T-cell (primary cell): ENCODE data around the gene RAB26. TPM values are rescaled to one million over a fixed set of nuclear protein-coding genes. Genes with fewer than 3 reads are reported as not detected.

Experiments used
- ATAC-seq, 4 experiments: fragments of 200-7000 bp in 3 of 4; fragments of 150-1000 bp in 1 of 4; cut with Tn5 transposase; replicated peaks in 1 of 4; 1 replicate in 3 of 4; 2 replicates in 1 of 4; pipeline ENCODE4 v1.10.0; 2021; ENCODE audit warnings: moderate library complexity in 3 of 4, mild to moderate bottlenecking in 2 of 4, moderate number of reproducible peaks in 1 of 4
- CTCF ChIA-PET, 2 donors: fragments of 300-600 bp; sonication (Branson Sonifier 250); formaldehyde crosslinking; loops; one replicate each; lab custom pipeline; 2022; ENCODE audit warnings: antibody characterized with exemption in 2 of 2; lab: Charles Lee
- POLR2A ChIA-PET, 2 donors: fragments of 300-600 bp; sonication (Branson Sonifier 250); formaldehyde crosslinking; loops; one replicate each; lab custom pipeline; 2022; ENCODE audit warnings: antibody characterized with exemption in 2 of 2; lab: Charles Lee
- DNase-seq, 35 experiments: peaks; one replicate each; pipeline versions ENCODE4 v3.0.0 to v3.0.0-alpha.2; 2013 to 2023
- H3K27ac ChIP-seq: one replicate; pipeline ENCODE4 v1.5.1; 2013; ENCODE audit warnings: low read length
- H3K27me3 ChIP-seq, 2 experiments: replicated peaks in 1 of 2; 1 replicate in 1 of 2; 2 replicates in 1 of 2; pipeline versions ENCODE4 v1.6.1 to v1.7.0; 2013; ENCODE audit warnings: low read length in 1 of 2, mixed read lengths in 1 of 2; ENCODE audit not compliant: control insufficient read depth in 2 of 2, insufficient read depth in 2 of 2; ENCODE audit errors: extremely low read depth in 1 of 2
- H3K36me3 ChIP-seq, 2 donors: 1 replicate in 1 of 2; 2 replicates in 1 of 2; pipeline versions ENCODE4 v1.6.1 to v1.7.0; 2013; ENCODE audit warnings: low read length in 1 of 2; ENCODE audit not compliant: control insufficient read depth in 2 of 2, insufficient read depth in 1 of 2; ENCODE audit errors: extremely low read depth in 1 of 2
- H3K4me1 ChIP-seq, 2 experiments: 1 replicate in 1 of 2; 2 replicates in 1 of 2; pipeline versions ENCODE4 v1.6.1 to v1.7.0; 2013; ENCODE audit warnings: low read length in 2 of 2, mixed read lengths in 1 of 2; ENCODE audit not compliant: insufficient read depth in 2 of 2, control insufficient read depth in 1 of 2; ENCODE audit errors: extremely low read depth in 1 of 2
- H3K4me3 ChIP-seq, 2 donors: 1 replicate in 1 of 2; 2 replicates in 1 of 2; pipeline versions ENCODE4 v1.5.1 to v1.7.0; 2013; ENCODE audit warnings: mild to moderate bottlenecking in 2 of 2, low read length in 1 of 2, moderate library complexity in 1 of 2; ENCODE audit not compliant: control insufficient read depth in 1 of 2; ENCODE audit errors: extremely low read depth in 1 of 2
- H3K9me3 ChIP-seq: 2 replicates; pipeline ENCODE4 v1.7.0; 2013
- H3K27ac Mint-ChIP-seq, 2 donors: one replicate each; pipeline ENCODE4 v1.8.0; 2020 to 2021; ENCODE audit warnings: mild to moderate bottlenecking in 2 of 2, mixed read lengths in 2 of 2
- H3K27me3 Mint-ChIP-seq, 2 donors: one replicate each; pipeline ENCODE4 v1.8.0; 2021 to 2022; ENCODE audit warnings: mixed read lengths in 2 of 2
- H3K36me3 Mint-ChIP-seq: one replicate; pipeline ENCODE4 v1.8.0; 2021; ENCODE audit warnings: mixed read lengths
- H3K4me1 Mint-ChIP-seq, 3 donors: one replicate each; pipeline ENCODE4 v1.8.0; 2020 to 2022; ENCODE audit warnings: mixed read lengths in 3 of 3, mild to moderate bottlenecking in 1 of 3
- H3K4me3 Mint-ChIP-seq, 3 donors: one replicate each; pipeline ENCODE4 v1.8.0; 2020 to 2022; ENCODE audit warnings: mild to moderate bottlenecking in 3 of 3, mixed read lengths in 3 of 3, moderate library complexity in 3 of 3
- H3K9me3 Mint-ChIP-seq, 3 donors: one replicate each; pipeline ENCODE4 v1.8.0; 2020 to 2022; ENCODE audit warnings: mixed read lengths in 3 of 3
- WGBS: methylation state at CpG from one replicate; pipeline ENCODE4 v1.1.5; 2013; ENCODE audit warnings: missing lambda C conversion rate; ENCODE audit not compliant: insufficient coverage; 5-methylcytosine and 5-hydroxymethylcytosine counted together
- total RNA-seq, 35 experiments: library from RNA in 6 of 35; stranded (reverse) in 6 of 35; fragments of 120-200 nt in 1 of 35; gene quantifications; one replicate each; pipeline versions ENCODE4 v1.2.1 to v1.2.4 and lab custom pipeline; 2013 to 2026

RAB26 gene
- total RNA-seq, 5 donors from 2014 or later (not counting 1 experiment from before 2014, with no cell fraction given), result 0.19 to 0.66 TPM; not detected in 3

DNA sequence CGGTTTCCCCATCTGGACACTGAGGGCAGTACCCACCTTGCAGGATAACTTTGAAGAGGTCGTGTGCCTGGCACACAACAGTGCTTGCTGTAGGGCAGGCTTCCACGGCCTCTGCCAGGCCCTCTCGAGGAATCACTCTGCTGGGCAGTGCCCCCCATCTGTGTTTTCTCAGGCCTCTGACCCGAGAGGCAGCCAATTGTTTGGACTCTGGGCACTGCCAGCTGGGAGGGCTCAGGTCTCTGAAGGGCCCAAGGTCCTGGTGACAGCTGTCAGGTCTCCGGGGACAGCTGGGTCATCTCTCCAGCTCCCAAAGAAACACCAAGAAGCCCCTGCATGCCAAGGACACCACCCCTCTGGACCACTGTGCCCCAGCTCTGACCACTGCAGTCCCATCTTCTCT, 1.0 kb upstream of the RAB26 start:
- DNase-seq (no peak), ATAC-seq (no peak)
- 92% methylated on average over 5 of the region's 6 CpGs for WGBS

DNA sequence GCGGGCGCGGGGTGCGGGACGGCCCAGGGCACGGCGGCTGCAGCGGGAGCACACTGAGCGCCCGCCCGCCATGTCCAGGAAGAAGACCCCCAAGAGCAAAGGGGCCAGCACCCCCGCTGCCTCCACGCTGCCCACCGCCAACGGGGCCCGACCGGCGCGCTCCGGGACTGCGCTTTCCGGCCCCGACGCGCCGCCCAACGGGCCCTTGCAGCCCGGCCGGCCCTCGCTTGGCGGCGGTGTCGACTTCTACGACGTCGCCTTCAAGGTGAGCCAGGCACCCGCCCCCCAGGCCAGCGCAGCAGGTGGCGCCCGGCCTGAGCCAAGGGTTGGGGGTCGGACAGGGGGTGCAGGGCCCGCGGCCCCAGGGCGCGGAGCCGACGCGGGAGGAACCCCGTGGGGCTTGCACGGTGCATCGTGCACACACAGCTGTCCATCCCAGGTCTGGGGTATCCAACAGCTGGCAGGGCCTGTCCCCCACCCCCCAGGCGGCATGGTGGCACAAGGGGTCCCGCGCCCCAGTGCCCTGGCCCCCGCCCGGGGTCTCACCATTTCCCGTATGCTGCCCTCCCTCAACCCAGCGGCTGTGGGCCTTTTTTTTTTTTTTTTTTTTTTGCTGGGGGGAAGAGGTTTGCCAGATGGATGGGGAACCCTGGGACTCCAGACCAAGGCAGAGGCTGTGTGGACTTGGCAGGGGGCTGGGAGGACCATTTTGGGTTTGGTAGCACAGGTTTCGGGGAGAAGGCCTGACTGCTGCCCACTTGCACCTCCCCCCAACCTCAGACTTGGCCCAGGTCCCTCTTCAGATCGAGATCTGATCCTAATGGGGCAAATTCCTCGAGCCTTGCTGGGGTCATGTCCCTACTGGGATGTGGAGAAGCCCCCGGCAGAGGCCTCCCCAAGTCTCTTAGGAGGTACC, 547 bp downstream of the RAB26 start:
- H3K4me1 ChIP-seq, result peaks cover 13 to 61% of the 10 kb centered on the region in 2 experiments
- WGBS, result under 1% methylated on average over 52 of the region's 62 CpGs
- Mint-ChIP-seq H3K4me3 (peak overlapping the region; percentile 6 to 67 (median 28)), H3K27ac (no peak overlapping the region), H3K4me1 (peaks cover 15 to 33% (median 31%) of the 10 kb centered on the region in 3 donors), H3K27me3 (no peaks in the 10 kb centered on the region), H3K36me3 (peaks cover 7% of the 10 kb centered on the region), H3K9me3 (no peaks in the 10 kb centered on the region)
- ChIA-PET POLR2A (no interaction called here), CTCF (interaction anchor here in 1 of 2 donors (0.9 kb wide), 1 partner anchor 9 kb away, joined by 5 read pairs; no protein-coding TSS in a partner anchor)
- H3K4me3 ChIP-seq, result peak overlapping the region in 1 of 2 donors; percentile 49
- peak in 3 of 4 experiments; percentile 18 to 43 (median 32) for ATAC-seq
- no peak overlapping the region for H3K27ac ChIP-seq
- DNase-seq, result peak in 2 of 35 experiments; percentile 18 to 41
- H3K9me3 ChIP-seq, result no peaks in the 10 kb centered on the region
- H3K36me3 ChIP-seq, result peaks cover 3 to 10% of the 10 kb centered on the region in 2 donors
- H3K27me3 ChIP-seq, result peaks cover 0 to 40% of the 10 kb centered on the region in 2 experiments

More for the DNA sequence above, 1.0 kb upstream of the RAB26 start:
- ChIA-PET POLR2A (no interaction called here), CTCF (no interaction called here)
- Mint-ChIP-seq H3K27ac (no peak overlapping the region), H3K9me3 (no peaks in the 10 kb centered on the region), H3K4me3 (peak overlapping the region in 1 of 3 donors; percentile 55), H3K4me1 (peaks cover 7 to 19% (median 18%) of the 10 kb centered on the region in 3 donors), H3K27me3 (no peaks in the 10 kb centered on the region), H3K36me3 (peaks cover 4% of the 10 kb centered on the region)
- Histone ChIP-seq H3K4me1 (peaks cover 4 to 45% of the 10 kb centered on the region in 2 experiments), H3K9me3 (no peaks in the 10 kb centered on the region), H3K4me3 (no peak overlapping the region), H3K27ac (no peak overlapping the region), H3K36me3 (peaks cover 3 to 10% of the 10 kb centered on the region in 2 donors), H3K27me3 (peaks cover 0 to 35% of the 10 kb centered on the region in 2 experiments)

DNA sequence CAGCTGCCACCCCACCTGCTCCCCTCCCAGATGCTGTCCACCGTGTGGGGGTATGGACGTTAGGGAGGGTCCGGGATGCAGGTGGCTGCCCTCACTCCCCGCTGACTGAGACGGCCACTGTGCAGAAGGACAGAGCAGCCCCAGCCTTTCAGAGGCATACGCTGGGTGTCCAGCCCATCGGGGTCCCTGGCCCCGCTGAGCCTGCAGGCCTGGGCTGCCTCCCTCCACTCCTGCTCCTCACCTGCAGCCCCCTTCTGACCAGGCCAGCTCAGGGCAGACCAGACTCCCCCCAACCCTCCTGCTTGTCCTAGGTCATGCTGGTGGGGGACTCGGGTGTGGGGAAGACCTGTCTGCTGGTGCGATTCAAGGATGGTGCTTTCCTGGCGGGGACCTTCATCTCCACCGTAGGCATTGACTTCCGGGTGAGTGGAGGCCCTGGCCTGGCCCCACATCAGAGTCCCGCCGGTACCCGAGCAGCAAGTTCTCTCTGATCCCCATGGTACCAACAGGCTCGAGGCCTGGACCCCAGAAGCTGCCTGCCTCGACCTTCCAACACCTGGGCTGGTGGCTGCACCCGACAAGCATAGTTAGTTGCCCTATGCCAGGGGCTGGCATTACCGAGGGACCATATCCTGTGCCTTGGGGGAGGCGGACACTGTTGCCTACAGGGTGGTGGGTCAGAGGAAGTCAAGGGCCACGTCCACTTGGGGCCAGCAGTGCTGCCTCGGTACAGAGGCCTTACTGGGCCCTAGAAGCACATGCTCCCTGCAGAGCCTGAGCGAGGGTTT, 1.4 kb downstream of the RAB26 start:
- Histone ChIP-seq H3K27ac (no peak overlapping the region), H3K27me3 (peaks cover 0 to 40% of the 10 kb centered on the region in 2 experiments), H3K4me1 (peaks cover 16 to 70% of the 10 kb centered on the region in 2 experiments), H3K9me3 (no peaks in the 10 kb centered on the region), H3K4me3 (no peak overlapping the region), H3K36me3 (peaks cover 3 to 10% of the 10 kb centered on the region in 2 donors)
- Mint-ChIP-seq H3K36me3 (peaks cover 7% of the 10 kb centered on the region), H3K27me3 (no peaks in the 10 kb centered on the region), H3K27ac (no peak overlapping the region), H3K4me3 (peak overlapping the region in 1 of 3 donors; percentile 67), H3K9me3 (no peaks in the 10 kb centered on the region), H3K4me1 (peaks cover 20 to 42% (median 39%) of the 10 kb centered on the region in 3 donors)
- POLR2A ChIA-PET, result no interaction called here
- ATAC-seq (no peak), DNase-seq (no peak)
- CTCF ChIA-PET, result interaction anchor here in 1 of 2 donors (0.9 kb wide), 1 partner anchor 10 kb away, joined by 5 read pairs; no protein-coding TSS in a partner anchor
- WGBS, result 59% methylated on average over 19 of the region's 24 CpGs

DNA sequence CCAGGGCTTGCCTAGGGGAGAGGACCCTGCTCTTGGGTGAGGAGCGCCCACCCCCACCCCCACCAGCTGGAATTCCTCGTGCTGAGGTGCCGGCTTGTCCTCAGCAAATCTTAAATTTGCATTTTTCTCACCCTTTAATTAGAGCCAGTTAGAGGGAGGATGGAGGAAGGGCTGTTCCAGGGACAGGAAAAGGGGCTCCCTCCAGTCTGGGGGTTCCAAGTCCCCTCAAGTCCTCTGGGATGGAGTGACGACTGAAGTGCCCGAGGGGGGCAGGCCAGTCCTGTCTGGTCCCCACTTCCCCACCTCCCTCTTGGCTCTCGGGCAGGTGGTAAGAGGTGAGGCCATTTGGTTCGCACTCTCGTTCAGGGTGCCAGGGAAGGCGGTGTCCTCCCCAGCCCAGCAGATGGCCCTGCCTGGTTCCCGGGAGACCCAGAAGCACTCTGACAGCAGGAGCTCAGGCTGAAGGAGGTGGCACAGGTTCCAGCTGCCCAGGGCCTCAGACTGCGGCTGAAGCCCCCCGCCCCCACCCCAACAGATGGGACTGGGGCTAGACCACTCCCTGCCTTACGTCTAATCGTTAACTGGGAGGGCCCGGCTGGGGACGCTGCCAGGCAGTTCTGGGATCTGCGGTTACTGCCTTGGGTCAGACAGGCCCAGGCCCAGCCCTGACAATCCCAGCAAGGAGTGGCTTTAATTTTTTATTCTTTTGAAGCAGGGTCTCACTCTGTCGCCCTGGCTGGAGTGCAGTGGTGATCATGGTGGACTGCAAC, 2.2 kb downstream of the RAB26 start:
- Histone ChIP-seq H3K27me3 (peaks cover 0 to 40% of the 10 kb centered on the region in 2 experiments), H3K9me3 (no peaks in the 10 kb centered on the region), H3K27ac (no peak overlapping the region), H3K36me3 (peaks cover 3 to 10% of the 10 kb centered on the region in 2 donors), H3K4me3 (no peak overlapping the region), H3K4me1 (peaks cover 16 to 73% of the 10 kb centered on the region in 2 experiments)
- Mint-ChIP-seq H3K4me1 (peaks cover 25 to 47% (median 39%) of the 10 kb centered on the region in 3 donors), H3K9me3 (no peaks in the 10 kb centered on the region), H3K36me3 (peaks cover 7% of the 10 kb centered on the region), H3K27ac (no peak overlapping the region), H3K4me3 (no peak overlapping the region), H3K27me3 (no peaks in the 10 kb centered on the region)
- ChIA-PET CTCF (interaction anchor here in 1 of 2 donors (1.4 kb wide), 1 partner anchor 10 kb away, joined by 3 read pairs; no protein-coding TSS in a partner anchor), POLR2A (no interaction called here)
- no peak for DNase-seq
- no peak for ATAC-seq
- WGBS, result 56% methylated on average over 8 of the region's 18 CpGs

DNA sequence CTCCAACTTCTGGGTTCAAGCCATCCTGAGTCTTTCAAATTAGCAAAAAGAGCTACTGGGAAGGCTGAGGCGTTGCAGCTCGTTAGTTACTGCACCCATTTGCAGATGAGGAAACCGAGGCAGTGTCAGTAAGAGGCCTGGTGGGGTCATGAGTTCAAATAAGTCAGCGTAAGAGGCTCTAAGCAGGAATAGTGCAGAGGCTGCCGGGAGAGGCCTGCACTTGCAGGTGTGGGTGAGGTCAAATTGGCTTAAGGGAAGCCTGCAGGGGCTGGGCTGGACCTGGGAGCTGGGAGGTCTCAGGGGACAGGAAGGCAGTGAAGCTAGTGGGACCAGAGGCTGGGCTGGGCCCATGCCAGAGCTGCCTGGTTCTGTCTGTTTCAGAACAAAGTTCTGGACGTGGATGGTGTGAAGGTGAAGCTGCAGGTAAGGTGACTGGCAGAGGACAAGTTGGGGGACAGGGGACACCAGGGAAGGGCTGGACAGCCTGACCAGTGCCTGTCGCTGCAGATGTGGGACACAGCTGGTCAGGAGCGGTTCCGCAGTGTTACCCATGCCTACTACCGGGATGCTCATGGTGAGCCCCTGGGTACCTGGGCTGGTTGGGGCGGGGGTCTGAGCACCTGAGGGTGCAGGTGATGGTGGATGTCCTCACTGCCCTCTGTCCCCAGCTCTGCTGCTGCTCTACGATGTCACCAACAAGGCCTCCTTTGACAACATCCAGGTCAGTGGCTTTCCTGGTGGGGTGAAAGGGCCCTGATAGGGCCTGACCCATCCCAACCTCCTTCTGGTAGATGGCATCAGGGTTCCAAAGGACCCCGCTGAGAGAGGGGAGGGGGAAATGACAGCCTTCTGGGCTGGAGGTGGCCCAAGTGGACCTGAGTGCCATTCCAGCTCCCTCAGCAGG, 3.0 kb downstream of the RAB26 start:
- Histone ChIP-seq H3K27ac (no peak overlapping the region), H3K9me3 (no peaks in the 10 kb centered on the region), H3K4me3 (no peak overlapping the region), H3K4me1 (peaks cover 17 to 79% of the 10 kb centered on the region in 2 experiments), H3K36me3 (peaks cover 3 to 10% of the 10 kb centered on the region in 2 donors), H3K27me3 (peaks cover 0 to 40% of the 10 kb centered on the region in 2 experiments)
- no peak for DNase-seq
- Mint-ChIP-seq H3K27me3 (no peaks in the 10 kb centered on the region), H3K4me3 (peak overlapping the region; percentile 13 to 17 (median 16)), H3K27ac (no peak overlapping the region), H3K9me3 (no peaks in the 10 kb centered on the region), H3K36me3 (peaks cover 7% of the 10 kb centered on the region), H3K4me1 (peaks cover 31 to 53% (median 44%) of the 10 kb centered on the region in 3 donors)
- ATAC-seq, result no peak
- POLR2A ChIA-PET, result interaction anchor here in 1 of 2 donors (0.5 kb wide), 2 partner anchors 159 to 187 kb away, joined by 3 to 5 read pairs; partner anchors contain the start of gene RPS2
- CTCF ChIA-PET, result interaction anchor here (1.4 to 4.1 kb wide), 2 partner anchors 10 to 11 kb away, joined by 3 to 24 read pairs; no protein-coding TSS in a partner anchor
- WGBS, result 73% methylated on average over 12 of the region's 13 CpGs
